Fibroblast of peridontal ligament (primary cell): Measurements from ENCODE around the gene SMOC2.

Experiments used
- DNase-seq: peaks from one replicate; pipeline ENCODE4 v3.0.0-alpha.2; 2010; ENCODE audit errors: extremely low read depth

Gene SMOC2

DNA sequence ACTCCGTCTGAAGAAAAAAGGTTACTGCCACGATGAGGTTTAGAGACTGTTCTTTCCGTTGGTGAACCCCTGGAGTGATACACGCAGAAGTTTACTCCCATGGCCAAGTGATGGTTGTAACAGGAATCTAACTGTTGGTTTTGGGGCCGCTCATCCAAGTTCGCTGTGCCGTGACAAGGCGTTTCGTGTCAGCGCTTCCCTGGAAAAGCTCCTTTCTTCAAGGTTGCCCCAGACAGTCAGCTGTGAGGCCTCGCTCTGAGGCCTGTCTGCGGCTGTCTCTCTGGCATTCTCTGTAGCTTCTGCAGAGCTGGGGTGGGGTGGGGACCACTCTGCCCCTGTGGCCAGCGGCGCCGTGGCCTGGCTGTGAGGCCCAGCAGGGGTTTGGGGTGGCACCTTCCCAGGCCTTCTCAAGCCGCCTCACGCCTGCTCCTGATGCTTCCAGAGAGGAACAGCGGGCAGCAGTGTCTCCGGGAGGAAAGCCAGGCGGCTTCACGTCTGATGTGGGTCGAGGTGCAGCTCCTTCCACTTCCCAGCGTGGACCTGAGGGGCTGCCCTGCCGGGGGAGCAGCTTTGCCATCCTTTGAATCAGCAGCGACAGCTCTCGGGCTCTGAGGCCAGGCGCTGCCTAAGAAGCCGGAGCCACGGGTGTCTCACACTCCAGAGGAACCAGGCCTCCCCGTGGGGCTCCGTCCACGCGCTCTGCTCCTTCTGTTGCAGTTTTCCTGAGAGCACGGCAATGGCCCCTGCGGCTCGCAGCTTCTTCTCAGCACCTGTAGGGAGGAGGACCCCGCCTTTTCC is 76.2 kb downstream of the SMOC2 start:
- DNase-seq, result no peak

DNA sequence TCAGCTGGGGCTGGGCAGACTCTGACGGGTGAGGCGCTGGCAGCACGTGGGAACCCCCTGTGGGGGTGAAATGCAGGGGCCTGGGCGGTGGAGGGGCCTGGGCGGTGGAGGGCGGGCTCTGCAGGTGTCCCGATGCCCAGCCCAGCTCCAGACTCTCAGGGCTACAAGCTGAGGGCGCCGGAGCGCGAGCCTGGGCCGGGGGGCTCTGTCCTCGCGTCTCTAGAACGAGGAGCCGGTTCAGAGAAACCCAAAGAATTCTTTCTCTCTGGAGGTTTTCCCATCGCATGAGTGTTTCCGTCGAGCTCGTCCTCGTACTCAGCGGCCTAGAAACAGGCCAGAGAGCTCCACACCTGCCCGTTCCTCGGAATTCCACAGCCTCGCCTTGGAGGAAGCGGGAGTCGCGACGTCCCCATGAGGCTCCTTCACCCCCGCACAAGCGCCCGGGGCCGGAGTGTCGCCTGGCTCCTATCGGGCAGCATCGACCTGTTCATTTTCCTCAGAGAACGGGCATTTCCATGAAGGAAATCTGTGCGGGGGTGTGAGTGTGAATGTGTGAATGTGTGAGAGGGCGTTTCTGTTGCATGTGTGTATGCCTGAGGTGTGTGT is 76.9 kb downstream of the SMOC2 start:
- no peak for DNase-seq

DNA sequence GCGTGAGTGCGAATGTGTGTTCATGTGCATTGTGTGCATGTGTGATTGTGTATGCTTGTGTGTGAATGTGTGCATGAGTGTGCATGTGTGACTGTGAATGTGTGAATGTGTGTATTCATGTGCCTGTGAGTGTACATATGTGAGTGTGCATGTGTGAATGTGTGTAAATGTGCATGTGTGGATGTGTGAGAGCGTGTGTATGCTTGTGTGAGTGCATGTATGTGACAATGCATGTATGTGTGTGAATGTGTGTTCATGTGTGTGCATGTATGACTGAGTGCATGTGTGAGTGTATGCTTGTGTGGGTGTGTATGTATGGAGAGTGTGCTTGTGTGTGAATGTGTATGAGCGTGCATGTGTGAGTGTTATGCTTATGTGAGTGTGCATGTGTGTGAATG is 77.4 kb downstream of the SMOC2 start:
- DNase-seq, result no peak

DNA sequence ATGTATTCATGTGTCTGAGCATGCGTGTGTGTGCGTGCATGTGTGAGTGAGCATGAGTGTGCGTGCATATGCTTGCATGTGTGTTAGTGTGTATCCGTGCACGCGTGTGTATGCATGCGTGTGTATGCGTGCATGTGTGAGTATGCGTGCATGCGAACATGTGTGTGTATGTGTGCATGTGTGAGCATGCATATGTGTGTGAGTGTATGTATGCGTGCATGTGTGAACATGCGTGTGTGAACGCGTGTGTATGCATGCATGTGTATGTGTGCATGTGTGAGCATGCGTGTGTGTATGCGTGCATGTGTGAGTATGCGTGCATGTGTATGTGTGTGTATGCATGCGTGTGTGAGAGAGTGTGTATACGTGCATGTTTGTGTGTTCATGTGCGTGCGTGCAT is 77.9 kb downstream of the SMOC2 start:
- no peak for DNase-seq

DNA sequence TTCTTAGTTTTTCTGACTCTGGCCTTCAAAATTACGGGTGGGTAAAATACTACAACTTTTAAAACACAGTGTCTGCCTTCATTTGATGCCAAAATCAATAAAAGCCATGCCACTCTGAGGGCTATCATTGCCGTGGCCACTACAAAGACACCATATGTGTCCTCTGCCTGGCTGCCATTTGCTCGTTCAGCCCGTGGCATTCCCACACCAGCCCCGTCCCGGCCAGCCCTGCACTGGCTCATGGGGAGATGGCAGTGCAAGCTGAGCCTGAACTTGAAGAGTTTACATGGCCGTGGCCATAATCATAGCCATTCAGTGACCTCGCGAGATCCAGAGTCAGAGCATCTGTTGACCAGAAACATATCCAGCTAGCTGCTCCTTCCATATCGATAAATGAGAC is 79.2 kb downstream of the SMOC2 start:
- no peak for DNase-seq

DNA sequence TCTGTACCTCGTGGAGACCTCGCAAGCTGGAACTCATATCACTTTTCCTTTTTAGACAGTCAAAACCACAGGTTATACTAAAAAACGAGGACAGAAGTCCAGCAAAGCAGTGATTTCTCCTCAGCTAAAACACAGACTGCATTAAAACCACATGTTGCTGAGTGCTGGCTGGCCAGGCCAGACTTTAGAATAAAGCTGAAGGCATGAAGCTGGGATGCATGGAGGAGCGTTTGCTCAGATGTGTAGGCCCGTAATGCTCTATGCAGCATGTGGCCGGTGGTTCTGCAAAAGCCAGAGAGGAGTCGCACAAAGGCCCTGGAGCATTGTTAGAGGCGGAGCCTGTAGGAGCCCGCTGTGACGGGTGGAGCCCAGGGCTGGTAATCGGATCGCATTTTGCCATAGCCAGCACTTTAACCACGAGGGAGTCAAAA is 83.6 kb downstream of the SMOC2 start:
- DNase-seq, result no peak

DNA sequence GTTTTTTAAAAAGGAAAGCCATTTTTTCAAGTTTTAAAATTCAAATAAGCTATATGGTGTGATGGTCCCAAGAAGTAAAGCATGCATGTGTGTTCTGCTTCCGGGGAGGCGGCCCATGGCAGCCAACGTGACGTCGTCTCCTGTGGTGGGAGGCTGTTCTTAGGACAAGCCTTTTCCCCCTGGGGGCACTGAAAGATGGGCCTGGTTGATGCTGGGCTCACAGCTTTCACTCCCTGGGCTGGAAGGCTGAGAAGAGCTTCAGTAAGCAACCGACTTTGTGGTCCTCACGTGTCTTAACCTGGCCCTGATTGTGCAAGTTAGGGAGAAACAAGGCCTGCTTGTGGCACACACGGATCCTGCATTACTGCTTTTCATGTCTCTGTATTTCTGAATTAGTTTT is 84.1 kb downstream of the SMOC2 start:
- DNase-seq, result no peak

DNA sequence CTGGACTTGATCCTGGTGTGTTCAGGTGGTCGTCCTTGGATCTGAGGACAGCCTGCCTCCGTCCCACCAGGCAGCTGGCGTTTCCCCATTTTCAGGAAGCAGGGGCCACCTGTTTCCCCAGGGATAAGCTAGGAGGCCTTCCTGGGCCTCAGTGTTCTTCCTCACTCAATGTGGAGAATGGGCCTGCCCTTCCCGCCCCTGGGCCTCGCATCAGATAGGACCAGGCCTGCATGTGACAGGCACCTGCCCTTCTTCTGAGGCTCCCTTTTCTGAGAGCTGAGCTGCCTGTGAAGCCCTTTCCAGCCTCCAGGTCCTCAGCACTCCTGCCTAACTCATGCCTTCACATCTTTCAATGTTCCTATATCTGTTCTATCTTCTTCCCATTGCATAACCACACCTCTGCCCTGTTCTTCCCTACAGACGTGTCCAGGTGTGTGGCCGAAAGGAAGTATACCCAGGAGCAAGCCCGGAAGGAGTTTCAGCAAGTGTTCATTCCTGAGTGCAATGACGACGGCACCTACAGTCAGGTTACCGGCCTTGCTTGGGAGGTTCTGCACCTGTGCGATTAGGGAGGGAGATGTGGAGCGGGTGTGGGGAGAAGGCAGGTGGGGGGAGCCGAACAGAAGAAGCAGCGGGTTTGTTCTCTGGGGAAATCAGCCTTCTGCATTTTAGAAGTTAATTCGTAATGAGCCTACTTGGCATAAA is 85.1 kb downstream of the SMOC2 start:
- no peak for DNase-seq

DNA sequence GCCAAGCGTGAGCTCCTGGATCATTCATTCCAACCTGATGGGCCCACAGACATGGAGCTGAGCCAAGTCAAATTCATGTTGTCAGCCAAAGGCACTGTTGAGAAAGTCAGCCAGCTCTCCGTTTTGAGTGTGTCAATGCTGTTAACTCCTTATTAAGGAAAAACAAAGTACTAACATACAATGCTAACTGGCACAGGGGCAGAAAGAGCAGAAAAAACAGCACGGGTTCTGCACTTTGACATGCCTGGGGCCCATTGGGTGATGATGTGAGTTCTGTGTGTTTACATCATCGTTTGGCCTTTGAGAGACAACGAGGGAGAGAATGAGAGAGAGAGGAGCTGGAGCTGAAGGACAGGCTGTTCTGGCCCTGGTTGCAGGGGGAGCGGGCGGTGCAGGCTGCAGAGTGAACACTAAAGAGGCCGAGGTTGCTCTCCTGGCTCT is 85.9 kb downstream of the SMOC2 start:
- DNase-seq, result no peak

DNA sequence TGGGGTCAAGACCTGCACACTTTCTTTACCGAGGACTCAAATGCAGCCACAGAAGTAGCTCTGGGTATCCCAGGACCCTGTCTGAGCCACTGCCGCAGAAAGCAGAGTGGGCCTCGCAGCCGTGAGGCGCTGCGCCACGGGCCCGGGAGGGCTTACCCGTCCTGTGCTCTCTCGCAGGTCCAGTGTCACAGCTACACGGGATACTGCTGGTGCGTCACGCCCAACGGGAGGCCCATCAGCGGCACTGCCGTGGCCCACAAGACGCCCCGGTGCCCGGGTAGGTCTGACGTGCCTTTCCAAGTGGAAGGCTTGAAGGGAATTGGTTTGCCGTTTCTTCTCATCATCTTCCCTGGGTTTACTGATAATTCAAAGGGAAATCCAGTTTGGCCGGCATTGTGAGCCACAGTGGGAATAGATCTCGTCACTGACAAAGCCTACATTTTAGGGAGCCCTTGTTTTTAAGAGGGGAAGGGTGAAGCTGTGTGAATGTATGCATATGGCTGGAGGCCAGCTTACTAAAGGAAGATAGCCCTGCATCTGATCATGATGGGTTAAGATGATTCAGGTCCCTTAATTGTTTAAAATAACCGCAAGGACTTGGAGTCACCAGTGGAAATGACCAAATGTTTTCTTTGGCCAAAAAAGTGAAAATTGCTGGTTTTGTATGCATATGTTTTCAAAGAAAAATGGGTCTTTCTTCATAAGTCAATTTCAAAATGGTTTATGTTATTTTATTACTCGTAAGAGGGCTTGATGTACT is 86.6 kb downstream of the SMOC2 start:
- DNase-seq, result no peak

DNA sequence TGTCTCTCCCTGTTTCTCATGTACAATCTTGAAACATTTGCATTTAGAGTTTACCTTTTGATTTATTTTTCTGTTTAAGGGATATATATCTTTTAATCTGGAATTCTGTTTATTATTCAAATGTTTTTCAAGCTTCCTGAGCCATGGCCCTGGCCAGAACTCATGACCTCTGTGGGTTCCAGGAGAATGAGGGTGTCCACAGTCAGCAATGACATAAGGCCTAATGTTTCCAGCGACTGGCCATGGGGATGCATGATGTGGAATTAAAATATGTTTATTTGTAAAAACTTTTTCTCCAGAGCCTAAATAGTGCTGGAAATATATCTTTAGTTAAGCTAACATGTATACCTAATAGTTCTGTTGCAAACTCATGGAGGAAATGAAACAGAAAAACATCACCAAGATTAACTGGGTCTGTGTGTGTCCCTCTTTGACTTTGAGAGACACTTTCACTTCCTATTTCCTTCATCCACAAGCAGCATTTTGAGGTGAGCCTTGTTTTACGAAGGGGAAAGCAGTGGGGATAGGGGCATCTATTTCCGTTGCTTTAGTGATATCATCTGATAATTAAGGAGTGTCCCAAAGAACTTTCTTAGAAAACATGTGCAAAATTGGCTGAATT is 87.6 kb downstream of the SMOC2 start:
- no peak for DNase-seq

DNA sequence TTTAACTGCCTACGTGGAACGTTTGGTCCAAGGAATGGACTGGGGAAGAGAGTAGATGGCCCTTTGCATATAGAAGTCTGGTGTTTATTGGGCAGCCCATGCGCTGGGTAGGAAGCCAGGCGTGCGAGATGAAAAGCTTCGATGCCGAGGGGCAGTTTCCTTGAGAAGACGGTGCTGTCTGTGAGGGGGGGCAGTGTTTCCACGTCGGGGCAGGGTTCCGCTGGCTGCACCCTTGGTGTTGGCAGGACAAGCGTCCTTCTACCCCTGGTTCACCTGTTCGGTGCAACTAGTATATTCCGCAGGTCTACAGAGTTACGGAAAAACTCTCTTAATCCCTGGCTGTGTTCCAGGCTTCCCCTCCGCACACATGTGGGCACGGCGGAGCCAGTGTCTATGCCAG is 88.2 kb downstream of the SMOC2 start:
- no peak for DNase-seq

DNA sequence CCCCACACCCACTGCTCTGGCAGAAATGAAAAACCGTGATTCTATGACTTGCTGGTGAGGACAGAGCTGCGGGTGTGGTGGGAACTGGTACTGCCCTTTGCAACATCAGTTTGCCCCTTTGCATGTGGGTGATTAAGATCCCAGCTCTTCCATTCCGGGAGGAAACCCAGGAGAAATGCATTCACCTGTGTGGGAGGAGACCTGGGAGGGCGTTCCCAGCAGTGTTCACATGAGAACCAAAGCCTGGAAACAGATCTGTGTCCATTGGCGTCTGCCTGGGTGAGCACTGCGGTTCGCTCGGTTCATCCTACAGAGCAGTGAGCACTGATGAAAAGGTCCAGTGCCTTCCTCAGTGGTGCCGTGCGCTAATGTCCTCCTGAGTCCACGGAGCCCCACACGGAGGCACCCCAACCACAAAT is 89.7 kb downstream of the SMOC2 start:
- no peak for DNase-seq

DNA sequence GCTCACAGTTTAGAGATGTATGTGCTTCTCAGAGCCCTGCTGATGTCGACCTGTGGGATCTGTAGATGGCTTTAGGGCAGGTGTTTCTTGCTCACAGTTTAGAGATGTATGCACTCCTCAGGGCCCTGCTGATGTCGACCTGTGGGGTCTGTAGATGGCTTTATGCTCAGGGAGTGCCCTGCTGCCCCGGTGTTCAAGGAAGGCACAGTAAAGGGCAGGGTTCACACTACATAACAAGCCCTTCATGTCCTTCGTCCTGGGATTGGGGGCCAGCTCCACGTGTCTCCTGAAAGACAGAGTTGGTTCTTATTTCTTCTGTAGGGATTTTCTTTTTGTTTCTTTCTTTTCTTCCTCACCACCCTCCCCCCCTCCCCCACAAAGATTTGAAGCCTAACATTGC is 91.1 kb downstream of the SMOC2 start:
- DNase-seq, result no peak

DNA sequence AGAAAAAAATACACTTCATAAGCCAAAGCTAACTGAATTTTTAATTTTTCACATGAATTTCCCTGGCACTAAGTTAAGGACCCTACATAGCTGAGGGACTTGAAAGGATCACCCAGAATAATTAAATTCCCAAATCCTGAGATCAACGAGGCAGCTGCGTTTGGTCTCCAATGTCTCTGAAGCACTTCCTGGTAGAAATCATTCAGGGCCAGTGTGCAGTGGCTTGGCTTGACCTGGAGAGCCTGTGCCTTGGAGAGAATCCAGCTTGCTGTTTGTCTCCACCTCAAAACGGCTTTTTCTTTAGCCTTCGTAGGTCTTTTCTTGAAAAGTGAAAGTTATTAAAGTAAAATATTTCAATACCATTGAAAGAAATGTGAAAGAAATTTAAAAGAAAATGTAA is 92.4 kb downstream of the SMOC2 start:
- DNase-seq, result no peak

DNA sequence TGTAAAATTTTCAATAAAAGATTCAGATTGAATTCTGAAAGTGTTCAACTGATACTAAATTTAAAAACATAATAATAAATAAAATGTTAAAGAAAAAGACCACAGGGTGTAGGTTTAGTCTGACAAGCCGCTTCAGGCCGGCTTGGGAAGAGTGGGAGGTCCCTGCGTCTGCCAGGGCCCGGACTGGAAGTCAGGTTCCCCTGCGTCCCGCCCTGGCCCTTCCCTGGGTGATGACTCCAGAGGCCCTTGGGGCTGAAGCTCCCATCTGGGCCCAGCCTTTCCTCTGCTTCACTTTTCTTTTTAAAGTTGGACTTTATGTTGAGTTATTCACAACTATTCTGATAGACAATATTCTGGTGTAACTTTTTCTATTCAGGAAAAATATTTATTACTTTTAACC is 93.3 kb downstream of the SMOC2 start:
- DNase-seq, result no peak

DNA sequence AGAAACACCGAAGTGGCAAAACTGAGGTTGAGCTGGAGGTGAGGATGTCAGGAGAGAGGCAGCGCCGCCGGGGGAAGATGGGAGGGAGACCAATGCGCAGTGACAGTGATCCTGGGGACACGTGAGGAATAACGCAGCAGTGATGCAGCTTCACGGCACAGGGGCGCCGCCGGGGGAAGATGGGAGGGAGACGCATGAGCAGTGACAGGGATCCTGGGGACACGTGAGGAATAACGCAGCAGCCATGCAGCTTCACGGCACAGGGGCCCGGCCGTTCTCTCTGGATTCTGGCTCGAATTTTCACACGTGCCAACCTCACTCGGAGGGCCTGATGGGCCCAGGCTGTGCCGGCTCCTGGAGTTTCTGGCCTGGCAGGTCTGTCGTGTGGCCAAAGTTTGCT is 94.7 kb downstream of the SMOC2 start:
- DNase-seq, result no peak

DNA sequence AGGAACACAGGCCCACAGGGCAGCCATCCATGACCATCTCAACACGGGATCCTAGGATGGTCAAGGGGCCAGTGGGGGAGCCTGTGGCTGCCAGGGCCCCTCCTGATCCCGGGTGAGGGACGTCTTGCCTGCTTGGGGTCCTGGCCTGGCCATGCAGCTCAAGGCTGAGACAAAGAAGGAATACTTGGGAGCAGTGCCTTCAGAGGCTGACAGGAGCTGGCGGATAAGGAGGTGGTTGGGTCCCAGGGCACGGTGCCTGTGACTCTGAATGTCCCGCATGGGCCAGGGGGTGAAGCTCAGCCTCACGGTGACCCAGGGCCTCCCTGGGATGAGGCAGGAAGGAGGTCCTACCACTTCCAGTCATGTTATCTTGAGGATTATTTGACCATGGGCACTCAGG is 95.2 kb downstream of the SMOC2 start:
- DNase-seq, result no peak

DNA sequence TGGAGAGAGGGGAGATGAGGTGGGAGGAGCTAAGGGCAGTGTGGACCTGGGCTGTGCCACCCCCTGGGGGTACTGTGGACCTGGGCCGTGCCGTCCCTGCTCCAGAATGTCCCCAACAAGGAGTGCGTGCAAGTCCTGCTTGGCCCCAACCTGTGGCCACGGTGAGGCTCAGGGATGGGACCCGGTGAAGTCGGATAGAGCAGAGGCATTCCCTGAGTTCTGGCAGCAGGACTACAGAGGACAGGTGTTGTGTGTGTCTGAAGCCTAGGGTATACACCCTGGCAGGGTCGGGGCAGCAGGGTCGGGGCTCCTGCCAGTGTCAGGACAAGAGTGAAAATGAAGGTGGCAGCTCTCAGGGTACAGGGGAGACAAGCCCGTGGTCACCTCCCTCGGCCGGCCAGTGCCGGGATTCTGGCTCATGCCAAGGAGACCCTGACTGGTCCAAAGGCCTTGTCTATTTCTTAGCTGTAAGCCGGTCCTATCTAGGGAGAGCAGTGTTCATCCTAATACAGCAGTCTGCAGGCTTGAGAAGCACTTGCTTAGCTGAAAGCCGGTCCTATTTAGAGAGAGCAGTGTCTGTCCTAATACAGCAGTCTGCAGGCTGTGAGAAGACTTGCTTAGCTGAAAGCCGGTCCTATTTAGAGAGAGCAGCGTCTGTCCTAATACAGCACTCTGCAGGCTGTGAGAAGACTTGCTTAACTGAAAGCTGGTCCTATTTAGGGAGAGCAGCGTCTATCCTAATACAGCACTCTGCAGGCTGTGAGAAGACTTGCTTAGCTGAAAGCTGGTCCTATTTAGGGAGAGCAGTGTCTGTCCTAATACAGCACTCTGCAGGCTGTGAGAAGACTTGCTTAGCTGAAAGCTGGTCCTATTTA is 95.9 kb downstream of the SMOC2 start:
- no peak for DNase-seq

DNA sequence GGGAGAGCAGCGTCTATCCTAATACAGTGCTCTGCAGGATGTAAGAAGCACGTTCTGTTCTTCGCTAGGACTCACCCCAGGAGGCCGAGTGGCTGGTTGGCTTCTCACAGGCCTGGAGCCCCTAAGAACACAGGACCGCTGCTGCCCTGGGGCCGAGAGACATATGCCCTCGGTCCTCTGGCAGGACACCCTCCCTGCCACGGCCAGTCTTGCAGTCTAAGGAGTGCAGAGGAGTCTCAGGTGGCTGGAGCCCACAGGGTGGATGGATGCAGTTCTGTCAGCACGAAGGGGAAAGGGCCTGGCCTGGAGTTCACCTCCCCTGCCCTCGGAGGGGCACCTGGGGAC is 96.5 kb downstream of the SMOC2 start:
- no peak for DNase-seq
